ENCODE data around the gene COPG2. TPM values are rescaled to one million over a fixed set of nuclear protein-coding genes. Genes with fewer than 3 reads are reported as not detected.

The COPG2 gene
- total and polyA plus RNA-seq, 8 donors, result 16.6 to 50.3 (median 44.2) TPM

DNA sequence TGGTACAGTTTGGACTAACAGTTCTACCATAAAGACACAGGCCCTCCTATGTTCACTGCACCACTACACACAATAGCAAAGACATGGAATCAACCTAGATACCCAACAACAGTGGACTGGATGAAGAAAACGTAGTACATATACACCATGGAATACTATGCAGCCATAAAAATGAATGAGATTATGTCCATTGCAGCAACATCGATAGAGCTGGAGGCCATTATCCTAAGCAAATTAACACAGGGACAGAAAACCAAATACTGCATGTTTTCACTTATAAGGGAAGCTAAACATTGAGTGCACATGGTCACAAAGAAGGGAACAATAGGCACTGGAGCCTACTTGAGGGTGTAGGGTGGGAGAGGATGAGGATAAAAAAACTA is 101.7 kb downstream of the COPG2 start:
- H3K4me3 ChIP-seq, result no peak overlapping the region
- DNase-seq (no peak), ATAC-seq (no peak)
- H3K36me3 ChIP-seq, result no peaks in the 10 kb centered on the region
- TF ChIP-seq, protein P1, sequence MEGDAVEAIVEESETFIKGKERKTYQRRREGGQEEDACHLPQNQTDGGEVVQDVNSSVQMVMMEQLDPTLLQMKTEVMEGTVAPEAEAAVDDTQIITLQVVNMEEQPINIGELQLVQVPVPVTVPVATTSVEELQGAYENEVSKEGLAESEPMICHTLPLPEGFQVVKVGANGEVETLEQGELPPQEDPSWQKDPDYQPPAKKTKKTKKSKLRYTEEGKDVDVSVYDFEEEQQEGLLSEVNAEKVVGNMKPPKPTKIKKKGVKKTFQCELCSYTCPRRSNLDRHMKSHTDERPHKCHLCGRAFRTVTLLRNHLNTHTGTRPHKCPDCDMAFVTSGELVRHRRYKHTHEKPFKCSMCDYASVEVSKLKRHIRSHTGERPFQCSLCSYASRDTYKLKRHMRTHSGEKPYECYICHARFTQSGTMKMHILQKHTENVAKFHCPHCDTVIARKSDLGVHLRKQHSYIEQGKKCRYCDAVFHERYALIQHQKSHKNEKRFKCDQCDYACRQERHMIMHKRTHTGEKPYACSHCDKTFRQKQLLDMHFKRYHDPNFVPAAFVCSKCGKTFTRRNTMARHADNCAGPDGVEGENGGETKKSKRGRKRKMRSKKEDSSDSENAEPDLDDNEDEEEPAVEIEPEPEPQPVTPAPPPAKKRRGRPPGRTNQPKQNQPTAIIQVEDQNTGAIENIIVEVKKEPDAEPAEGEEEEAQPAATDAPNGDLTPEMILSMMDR (IDR thresholded peaks at IDR 0.05), result no peak
- H3K27me3 ChIP-seq, result no peaks in the 10 kb centered on the region
- H3K9me3 ChIP-seq, result peaks cover 0 to 40% of the 10 kb centered on the region in 2 donors
- intact Hi-C loops (cut with DNase I), result no loop called here
- no peaks in the 10 kb centered on the region for H3K4me1 ChIP-seq
- H3K27ac ChIP-seq, result peak overlapping the region in 1 of 2 donors; percentile 64

DNA sequence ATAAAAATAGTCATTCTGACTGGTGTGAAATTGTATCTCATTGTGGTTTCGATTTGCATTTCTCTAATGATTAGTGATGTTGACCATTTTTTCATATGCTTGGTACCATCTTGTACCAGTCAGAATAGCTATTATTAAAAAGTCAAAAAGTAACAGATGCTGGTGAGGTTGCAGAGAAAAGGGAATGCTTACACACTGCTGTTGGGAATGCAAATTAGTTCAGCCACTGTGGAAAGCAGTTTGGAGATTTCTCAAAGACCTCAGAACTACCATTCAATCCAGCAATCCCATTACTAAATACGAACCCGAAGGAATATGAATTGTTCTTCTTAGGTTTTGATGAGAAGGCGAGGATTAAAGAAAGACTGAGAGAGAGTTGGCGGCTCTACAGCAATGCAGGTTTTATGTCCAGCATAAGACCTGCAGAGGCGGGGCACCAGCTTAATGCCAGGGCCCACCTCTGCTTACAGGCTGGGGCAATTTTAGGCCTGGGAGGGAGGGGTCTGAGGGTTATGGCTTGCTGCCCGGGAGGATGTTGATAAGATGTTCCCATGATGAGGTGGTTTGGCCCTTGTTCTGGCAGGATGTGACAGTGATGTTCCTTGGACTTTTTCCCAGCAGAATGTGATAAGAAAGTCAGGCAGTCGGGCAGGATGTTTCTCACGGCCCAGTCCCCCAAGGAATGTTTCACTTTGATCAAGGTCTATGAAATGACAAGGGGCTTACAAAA is 102.2 kb downstream of the COPG2 start:
- peak; percentile 27 to 75 (median 36) for DNase-seq
- Histone ChIP-seq H3K4me1 (no peaks in the 10 kb centered on the region), H3K4me3 (no peak overlapping the region), H3K36me3 (no peaks in the 10 kb centered on the region), H3K9me3 (peaks cover 0 to 40% of the 10 kb centered on the region in 2 donors), H3K27ac (peak overlapping the region; percentile 21 to 64), H3K27me3 (no peaks in the 10 kb centered on the region)
- intact Hi-C loops (cut with DNase I), result no loop called here
- peak; percentile 32 for ATAC-seq
- TF ChIP-seq, protein P1 (IDR thresholded peaks at IDR 0.05), result no peak

DNA sequence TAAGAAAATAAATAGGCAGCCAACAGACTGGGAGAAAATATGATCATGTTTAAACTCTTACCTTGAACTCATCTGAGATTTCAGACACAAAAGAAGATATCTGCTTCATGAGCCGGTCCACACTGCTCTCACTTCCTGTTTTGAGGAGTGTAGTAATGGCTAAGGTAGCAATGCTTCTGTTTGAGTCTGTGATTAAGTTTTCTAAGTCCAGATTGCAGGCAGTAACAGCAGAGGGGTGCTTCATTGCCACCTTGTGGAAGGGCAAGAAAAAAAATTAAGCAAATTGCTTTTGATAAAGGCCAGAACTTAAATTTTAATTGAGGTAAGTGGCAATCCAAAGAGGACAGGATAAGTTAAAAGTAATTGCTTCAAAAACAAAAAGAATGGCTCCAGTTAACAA is 107.6 kb downstream of the COPG2 start:
- Histone ChIP-seq H3K36me3 (peaks cover 0 to 6% of the 10 kb centered on the region in 2 donors), H3K27me3 (no peaks in the 10 kb centered on the region), H3K4me1 (no peaks in the 10 kb centered on the region), H3K27ac (no peak overlapping the region), H3K9me3 (peaks cover 0 to 11% of the 10 kb centered on the region in 2 donors), H3K4me3 (no peak overlapping the region)
- TF ChIP-seq, protein P1 (IDR thresholded peaks at IDR 0.05), result no peak
- DNase-seq (no peak), ATAC-seq (peak; percentile 78)
- intact Hi-C loops (cut with DNase I), result no loop called here

DNA sequence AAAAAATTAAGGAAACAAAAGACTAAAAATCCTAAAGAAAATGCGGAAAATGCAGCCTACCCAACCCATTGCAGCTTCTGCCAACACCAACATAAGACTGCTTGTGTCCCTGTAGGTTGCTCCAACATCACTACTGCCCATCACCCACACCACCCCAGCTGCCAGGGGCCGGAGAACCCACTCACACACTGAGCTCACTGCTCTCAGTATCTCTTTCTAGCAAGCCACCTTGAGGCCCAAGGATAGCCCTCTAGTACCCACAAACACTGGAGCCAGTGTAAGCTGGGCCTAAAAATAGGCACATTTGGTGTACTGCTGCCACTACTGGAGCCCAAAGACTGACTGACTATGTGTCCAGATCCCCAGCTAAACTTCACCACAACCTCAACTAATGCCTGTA is 109.4 kb downstream of the COPG2 start:
- DNase-seq (no peak), ATAC-seq (no peak)
- H3K9me3 ChIP-seq, result no peaks in the 10 kb centered on the region
- H3K27ac ChIP-seq, result no peak overlapping the region
- TF ChIP-seq, protein P1 (IDR thresholded peaks at IDR 0.05), result no peak
- no peaks in the 10 kb centered on the region for H3K4me1 ChIP-seq
- no peaks in the 10 kb centered on the region for H3K27me3 ChIP-seq
- intact Hi-C loops (cut with DNase I), result no loop called here
- H3K4me3 ChIP-seq, result no peak overlapping the region
- H3K36me3 ChIP-seq, result peaks cover 0 to 6% of the 10 kb centered on the region in 2 donors

DNA sequence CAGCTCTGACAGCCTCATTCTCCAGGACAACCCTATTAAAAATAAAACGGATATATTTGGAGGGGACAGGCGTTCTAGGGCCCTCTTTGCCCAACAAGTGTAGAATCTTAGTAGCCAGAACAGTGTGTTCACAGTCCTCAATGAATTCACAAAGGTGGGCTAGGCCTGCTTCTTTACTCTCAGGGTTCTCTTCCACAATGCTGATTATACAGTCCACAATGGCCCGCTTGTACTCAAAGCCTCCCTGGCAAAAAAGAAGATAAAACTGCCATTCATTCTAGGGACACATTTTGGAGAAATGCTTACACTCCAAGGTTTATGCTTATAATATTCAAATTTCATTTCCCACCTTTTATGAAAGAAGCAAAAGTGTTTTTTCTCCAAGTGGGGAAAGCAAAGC is 114.1 kb downstream of the COPG2 start:
- Histone ChIP-seq H3K4me1 (no peaks in the 10 kb centered on the region), H3K9me3 (no peaks in the 10 kb centered on the region), H3K4me3 (no peak overlapping the region), H3K27me3 (no peaks in the 10 kb centered on the region), H3K27ac (no peak overlapping the region), H3K36me3 (peaks cover 0 to 11% of the 10 kb centered on the region in 2 donors)
- TF ChIP-seq, protein P1 (IDR thresholded peaks at IDR 0.05), result no peak
- ATAC-seq (no peak), DNase-seq (no peak)
- intact Hi-C loops (cut with DNase I), result no loop called here
